Measurements from ENCODE around the gene SLC38A5. TPM values are rescaled to one million over a fixed set of nuclear protein-coding genes. Genes with fewer than 3 reads are reported as not detected.

SLC38A5 gene
- total RNA-seq, 1 donor from 2014 or later: 21.7 TPM

- Mint-ChIP-seq H3K9me3 (ENCODE audit: unreplicated experiment) (no peaks in the 10 kb centered on the region), H3K27ac (ENCODE audit: unreplicated experiment) (no peak overlapping the region), H3K36me3 (ENCODE audit: low read depth, unreplicated experiment) (peaks cover 13% of the 10 kb centered on the region), H3K27me3 (ENCODE audit: unreplicated experiment) (peaks cover 3% of the 10 kb centered on the region), H3K4me3 (ENCODE audit: unreplicated experiment) (no peak overlapping the region), H3K4me1 (ENCODE audit: unreplicated experiment) (peaks cover 16% of the 10 kb centered on the region)
- DNase-seq (ENCODE audit: low spot score): no peak
- no peak for TF ChIP-seq CTCF (IDR thresholded peaks at IDR 0.05; ENCODE audit: unreplicated experiment)
Observed at GRCh38 chrX:48465336-48465933, 4.6 kb downstream of the SLC38A5 start.

GRCh38 chrX:48461830-48462229, 8.2 kb downstream of the SLC38A5 start:
- H3K36me3 Mint-ChIP-seq (ENCODE audit: low read depth, unreplicated experiment): peaks cover 18% of the 10 kb centered on the region
- peaks cover 2% of the 10 kb centered on the region for H3K27me3 Mint-ChIP-seq (ENCODE audit: unreplicated experiment)
- no peak overlapping the region for H3K27ac Mint-ChIP-seq (ENCODE audit: unreplicated experiment)
- DNase-seq (ENCODE audit: low spot score): no peak
- no peaks in the 10 kb centered on the region for H3K9me3 Mint-ChIP-seq (ENCODE audit: unreplicated experiment)
- peaks cover 3% of the 10 kb centered on the region for H3K4me1 Mint-ChIP-seq (ENCODE audit: unreplicated experiment)
- H3K4me3 Mint-ChIP-seq (ENCODE audit: unreplicated experiment): no peak overlapping the region
- no peak for TF ChIP-seq CTCF (IDR thresholded peaks at IDR 0.05; ENCODE audit: unreplicated experiment)

GRCh38 chrX:48460606-48461005, 9.5 kb downstream of the SLC38A5 start:
- H3K27me3 Mint-ChIP-seq (ENCODE audit: unreplicated experiment): peaks cover 2% of the 10 kb centered on the region
- peaks cover 3% of the 10 kb centered on the region for H3K4me1 Mint-ChIP-seq (ENCODE audit: unreplicated experiment)
- H3K9me3 Mint-ChIP-seq (ENCODE audit: unreplicated experiment): no peaks in the 10 kb centered on the region
- no peak for DNase-seq (ENCODE audit: low spot score)
- no peak for TF ChIP-seq CTCF (IDR thresholded peaks at IDR 0.05; ENCODE audit: unreplicated experiment)
- H3K36me3 Mint-ChIP-seq (ENCODE audit: low read depth, unreplicated experiment): peaks cover 18% of the 10 kb centered on the region
- H3K27ac Mint-ChIP-seq (ENCODE audit: unreplicated experiment): no peak overlapping the region
- H3K4me3 Mint-ChIP-seq (ENCODE audit: unreplicated experiment): no peak overlapping the region

GRCh38 chrX:48460031-48460430, 10.0 kb downstream of the SLC38A5 start:
- H3K36me3 Mint-ChIP-seq (ENCODE audit: low read depth, unreplicated experiment): peaks cover 12% of the 10 kb centered on the region
- no peak for DNase-seq (ENCODE audit: low spot score)
- no peak for TF ChIP-seq CTCF (IDR thresholded peaks at IDR 0.05; ENCODE audit: unreplicated experiment)
- no peaks in the 10 kb centered on the region for H3K9me3 Mint-ChIP-seq (ENCODE audit: unreplicated experiment)
- no peak overlapping the region for H3K27ac Mint-ChIP-seq (ENCODE audit: unreplicated experiment)
- no peaks in the 10 kb centered on the region for H3K4me1 Mint-ChIP-seq (ENCODE audit: unreplicated experiment)
- H3K27me3 Mint-ChIP-seq (ENCODE audit: unreplicated experiment): peaks cover 2% of the 10 kb centered on the region
- H3K4me3 Mint-ChIP-seq (ENCODE audit: unreplicated experiment): peak overlapping the region; percentile 31

- Mint-ChIP-seq H3K9me3 (ENCODE audit: unreplicated experiment) (no peaks in the 10 kb centered on the region), H3K27me3 (ENCODE audit: unreplicated experiment) (peaks cover 2% of the 10 kb centered on the region), H3K4me1 (ENCODE audit: unreplicated experiment) (no peaks in the 10 kb centered on the region), H3K36me3 (ENCODE audit: low read depth, unreplicated experiment) (peaks cover 12% of the 10 kb centered on the region), H3K27ac (ENCODE audit: unreplicated experiment) (no peak overlapping the region), H3K4me3 (ENCODE audit: unreplicated experiment) (no peak overlapping the region)
- no peak for DNase-seq (ENCODE audit: low spot score)
- TF ChIP-seq CTCF (IDR thresholded peaks at IDR 0.05; ENCODE audit: unreplicated experiment): no peak
Observed at GRCh38 chrX:48459483-48459882, 10.6 kb downstream of the SLC38A5 start.

Data from endothelial cell (in vitro differentiated cells).